BJ (cell line): ENCODE data around the gene FMO3. TPM values are rescaled to one million over a fixed set of nuclear protein-coding genes. Genes with fewer than 3 reads are reported as not detected.

Experiments used
- CTCF ChIA-PET: fragments of 350-600 bp; formaldehyde crosslinking; extraction: SDS; loops from one replicate; lab custom pipeline; 2021; ENCODE audit warnings: antibody characterized with exemption, inconsistent platforms; lab: Yijun Ruan, JAX
- POLR2A ChIA-PET: fragments of 300-600 bp; sonication (Branson Sonifier 250); formaldehyde crosslinking; extraction: SDS; loops from one replicate; lab custom pipeline; 2021; ENCODE audit warnings: antibody characterized with exemption; lab: Charles Lee
- DNase-seq: peaks from one replicate; pipeline ENCODE4 v3.0.0-alpha.2; 2011; ENCODE audit warnings: low read depth
- H3K27me3 ChIP-seq: 2 replicates; pipeline ENCODE4 v1.6.0; 2011; ENCODE audit warnings: low read length; ENCODE audit not compliant: control insufficient read depth, insufficient read depth
- H3K36me3 ChIP-seq: 2 replicates; pipeline ENCODE4 v1.5.1; 2011; ENCODE audit warnings: low read length; ENCODE audit not compliant: control insufficient read depth, insufficient read depth
- H3K4me3 ChIP-seq: 2 replicates; pipeline ENCODE4 v1.5.1; 2011; ENCODE audit warnings: low read depth, mild to moderate bottlenecking, control low read depth, low read length
- polyA plus RNA-seq: library from polyadenylated mRNA; depleted of rRNA; stranded (reverse); fragments of >200 nt; gene quantifications from 2 replicates; pipeline ENCODE4 v1.2.3, GENCODE V29; 2011
- TF ChIP-seq, protein P1 (sequence below): IDR thresholded peaks from 2 replicates; pipeline ENCODE4 v1.5.1; 2011; ENCODE audit warnings: low read depth, mild to moderate bottlenecking, control low read depth, inconsistent platforms, low read length, moderate library complexity; ENCODE audit not compliant: insufficient read depth

FMO3 gene
- polyA plus RNA-seq, 1 experiment, result 0.45 TPM

DNA sequence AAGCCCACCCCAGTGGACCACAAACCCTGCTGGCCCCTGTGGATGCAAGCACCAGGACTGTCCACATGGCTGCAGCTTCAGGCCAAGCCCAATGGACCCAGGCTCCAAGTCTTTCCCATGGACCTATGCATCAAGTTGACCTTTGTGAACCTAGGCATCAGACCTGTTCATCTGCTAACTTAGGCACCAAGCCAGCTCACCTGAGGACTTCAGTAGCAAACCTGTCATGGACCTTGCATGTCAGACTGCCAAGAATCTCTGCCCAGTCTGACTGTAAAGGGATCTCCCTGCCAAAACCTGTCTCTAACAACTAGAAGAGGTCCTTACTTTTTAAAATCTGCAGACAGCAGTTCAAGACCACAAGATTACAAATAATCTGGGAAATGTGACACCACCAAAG, 37.8 kb downstream of the FMO3 start:
- no peaks in the 10 kb centered on the region for H3K27me3 ChIP-seq
- POLR2A ChIA-PET, result no interaction called here
- H3K36me3 ChIP-seq, result no peaks in the 10 kb centered on the region
- no peak for DNase-seq
- no peak overlapping the region for H3K4me3 ChIP-seq
- CTCF ChIA-PET, result interaction anchor here (0.8 to 1.4 kb wide), 3 partner anchors 15 to 185 kb away, joined by 3 to 6 read pairs (median 3); no protein-coding TSS in a partner anchor
- TF ChIP-seq, protein P1, sequence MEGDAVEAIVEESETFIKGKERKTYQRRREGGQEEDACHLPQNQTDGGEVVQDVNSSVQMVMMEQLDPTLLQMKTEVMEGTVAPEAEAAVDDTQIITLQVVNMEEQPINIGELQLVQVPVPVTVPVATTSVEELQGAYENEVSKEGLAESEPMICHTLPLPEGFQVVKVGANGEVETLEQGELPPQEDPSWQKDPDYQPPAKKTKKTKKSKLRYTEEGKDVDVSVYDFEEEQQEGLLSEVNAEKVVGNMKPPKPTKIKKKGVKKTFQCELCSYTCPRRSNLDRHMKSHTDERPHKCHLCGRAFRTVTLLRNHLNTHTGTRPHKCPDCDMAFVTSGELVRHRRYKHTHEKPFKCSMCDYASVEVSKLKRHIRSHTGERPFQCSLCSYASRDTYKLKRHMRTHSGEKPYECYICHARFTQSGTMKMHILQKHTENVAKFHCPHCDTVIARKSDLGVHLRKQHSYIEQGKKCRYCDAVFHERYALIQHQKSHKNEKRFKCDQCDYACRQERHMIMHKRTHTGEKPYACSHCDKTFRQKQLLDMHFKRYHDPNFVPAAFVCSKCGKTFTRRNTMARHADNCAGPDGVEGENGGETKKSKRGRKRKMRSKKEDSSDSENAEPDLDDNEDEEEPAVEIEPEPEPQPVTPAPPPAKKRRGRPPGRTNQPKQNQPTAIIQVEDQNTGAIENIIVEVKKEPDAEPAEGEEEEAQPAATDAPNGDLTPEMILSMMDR, result no peak

DNA sequence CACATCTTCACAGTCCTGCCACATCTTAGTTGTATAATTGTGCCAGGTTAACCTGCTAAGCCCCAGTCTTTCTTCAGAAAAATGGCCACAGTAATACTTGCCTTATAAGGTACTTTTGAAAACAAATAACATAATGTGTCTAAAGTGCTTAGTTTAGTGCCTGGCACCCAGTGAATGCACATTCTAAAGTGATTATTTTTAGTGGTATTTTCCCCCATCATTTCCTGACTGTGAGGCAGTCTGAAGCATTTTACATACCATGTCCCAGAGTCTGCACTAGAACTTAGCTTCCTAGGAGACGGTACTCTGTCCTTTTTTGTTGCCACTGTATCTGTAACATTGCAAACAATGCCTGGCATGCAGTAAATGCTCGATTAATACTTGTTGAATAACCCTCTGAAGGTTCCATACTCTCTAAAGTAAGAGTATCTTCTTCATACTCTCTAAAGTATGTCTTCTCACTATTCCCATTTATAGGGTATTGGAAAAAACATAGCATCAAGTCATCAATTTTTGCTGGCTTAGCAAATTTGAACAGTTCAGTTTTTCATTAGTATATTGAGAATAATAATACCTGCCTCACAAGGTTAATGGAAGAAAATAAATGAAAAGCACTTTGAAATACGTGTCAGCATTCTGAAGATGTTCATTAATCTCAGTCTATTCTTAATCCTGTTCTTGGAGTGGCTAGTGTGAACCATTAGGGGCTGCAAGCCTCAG, 43.7 kb downstream of the FMO3 start:
- TF ChIP-seq, protein P1, result no peak
- no peak for DNase-seq
- H3K36me3 ChIP-seq, result no peaks in the 10 kb centered on the region
- H3K27me3 ChIP-seq, result no peaks in the 10 kb centered on the region
- ChIA-PET CTCF (interaction anchor here (0.6 to 1.5 kb wide), 2 partner anchors 17 to 1789 kb away, joined by 3 to 4 read pairs; no protein-coding TSS in a partner anchor), POLR2A (interaction anchor here (0.6 kb wide), 1 partner anchor 9 kb away, joined by 3 read pairs; no protein-coding TSS in a partner anchor)
- H3K4me3 ChIP-seq, result no peak overlapping the region

DNA sequence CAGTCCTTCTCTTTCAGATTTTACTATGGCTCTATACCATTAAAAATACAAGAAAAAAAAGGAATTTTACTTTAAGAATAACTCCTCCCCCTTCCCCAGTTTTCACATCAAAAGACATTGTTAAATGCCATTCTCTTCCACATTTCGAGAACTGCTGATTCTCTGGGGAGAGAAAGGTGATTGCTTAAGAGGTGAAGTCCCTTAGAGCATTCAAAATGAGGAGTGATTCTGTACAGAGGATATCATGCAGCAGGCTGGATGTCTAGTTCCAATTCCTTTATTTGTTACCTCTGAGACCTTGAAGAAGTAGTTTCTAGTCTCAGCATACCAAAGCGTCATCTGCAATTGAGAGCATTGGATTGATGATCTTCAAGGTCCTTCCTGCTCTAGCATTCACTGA, 46.9 kb downstream of the FMO3 start:
- Histone ChIP-seq H3K4me3 (no peak overlapping the region), H3K27me3 (no peaks in the 10 kb centered on the region), H3K36me3 (no peaks in the 10 kb centered on the region)
- ChIA-PET POLR2A (no interaction called here), CTCF (interaction anchor here (1.0 to 1.2 kb wide), 2 partner anchors 11 to 158 kb away, joined by 3 to 4 read pairs; no protein-coding TSS in a partner anchor)
- TF ChIP-seq, protein P1, result no peak
- no peak for DNase-seq

DNA sequence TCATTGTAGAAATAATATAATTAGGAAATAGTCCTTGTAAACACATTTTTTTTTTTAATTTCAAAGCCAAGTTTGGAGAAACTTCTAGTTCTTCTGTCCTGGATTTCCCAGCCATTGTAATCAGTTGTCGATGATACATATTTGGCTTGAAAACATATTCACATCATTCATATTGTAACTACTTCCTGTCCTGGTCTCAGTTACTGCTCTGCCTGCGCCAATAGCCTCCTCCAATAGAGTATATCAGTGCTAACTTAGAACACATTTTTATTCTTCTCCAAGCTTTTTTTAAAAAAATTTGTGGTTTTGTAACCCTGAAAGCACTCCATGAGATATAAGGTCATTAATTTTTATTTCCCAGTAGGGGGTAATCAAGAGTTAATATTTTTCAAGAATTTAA, 48.3 kb downstream of the FMO3 start:
- no peak for DNase-seq
- CTCF ChIA-PET, result interaction anchor here (0.7 to 1.0 kb wide), 3 partner anchors 16 to 170 kb away, joined by 3 to 5 read pairs (median 3); no protein-coding TSS in a partner anchor
- POLR2A ChIA-PET, result no interaction called here
- Histone ChIP-seq H3K27me3 (no peaks in the 10 kb centered on the region), H3K36me3 (no peaks in the 10 kb centered on the region), H3K4me3 (no peak overlapping the region)
- TF ChIP-seq, protein P1, result no peak

DNA sequence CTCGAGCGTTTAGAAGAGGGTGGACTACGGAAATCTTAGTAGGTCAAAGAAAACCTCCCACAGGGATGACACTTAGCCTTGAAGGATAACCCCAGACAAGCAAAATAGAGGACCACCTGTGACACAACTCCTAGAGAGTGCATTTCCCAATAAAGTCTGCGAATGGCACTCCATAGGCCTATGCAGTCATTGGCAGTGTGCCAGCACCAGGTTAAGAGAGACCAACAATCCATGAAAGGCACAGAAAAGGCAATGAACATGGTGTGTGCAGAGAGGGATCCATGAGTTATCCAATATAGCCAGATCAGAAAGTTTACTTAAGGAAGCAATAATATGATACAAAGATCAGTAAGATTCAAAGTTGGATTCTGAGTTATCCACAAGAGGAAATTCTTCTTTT, 49.2 kb downstream of the FMO3 start:
- no peak for DNase-seq
- CTCF ChIA-PET, result no interaction called here

More for the DNA sequence above, 49.2 kb downstream of the FMO3 start:
- H3K36me3 ChIP-seq, result no peaks in the 10 kb centered on the region
- H3K27me3 ChIP-seq, result no peaks in the 10 kb centered on the region
- TF ChIP-seq, protein P1, result no peak
- POLR2A ChIA-PET, result no interaction called here
- H3K4me3 ChIP-seq, result no peak overlapping the region
